Measurements from ENCODE around the gene SMARCA1. TPM values are rescaled to one million over a fixed set of nuclear protein-coding genes. Genes with fewer than 3 reads are reported as not detected.

The SMARCA1 gene
- total and polyA plus RNA-seq, 2 of the 4 experiments (the other 2 are of a cell fraction) = 31.0 to 32.8 TPM

- Histone ChIP-seq H2AFZ (replicated peaks; ENCODE audit: low read length, poor library complexity) (no peak overlapping the region), H2AK5ac (ENCODE audit: low read depth, low read length) (no peak overlapping the region), H4K8ac (ENCODE audit: low read depth in 2 of 2, low read length in 2 of 2) (no peak overlapping the region), H3K27me3 (ENCODE audit: control insufficient read depth, insufficient read depth, low read length) (0 out of 2 replicates have a peak, but pooled peaks cover 1% of the 10 kb centered on the region), H4K20me1 (ENCODE audit: insufficient read depth, low read length) (no peaks in the 10 kb centered on the region), H3K14ac (replicated peaks; ENCODE audit: low read depth, low read length) (no peak overlapping the region), H3K18ac (ENCODE audit: low read depth, low read length) (no peak overlapping the region), H2BK15ac (ENCODE audit: low read depth, low read length) (no peak overlapping the region), H3K79me1 (ENCODE audit: low read depth in 1 of 2, low read length in 2 of 2) (peaks cover 0 to 2% of the 10 kb centered on the region in 2 experiments; a peak in 2 of 4 replicates), H2BK5ac (ENCODE audit: low read depth, low read length, poor library complexity, severe bottlenecking) (no peak overlapping the region), H4K5ac (ENCODE audit: low read depth, low read length) (no peak overlapping the region), H3K23ac (ENCODE audit: low read depth, low read length) (no peak overlapping the region), H2BK20ac (ENCODE audit: low read depth, low read length) (no peak overlapping the region), H2BK120ac (ENCODE audit: low read depth, low read length) (no peak overlapping the region), H3K9me1 (ENCODE audit: insufficient read depth, low read length) (no peaks in the 10 kb centered on the region; the same call in none of the 2 replicates), H4K91ac (ENCODE audit: insufficient read depth, low read depth, low read length) (no peak overlapping the region), H3K4me2 (ENCODE audit: low read depth, low read length) (no peak overlapping the region), H3K9ac (ENCODE audit: low read depth, low read length) (no peak overlapping the region), H3K4me3 (ENCODE audit: insufficient read depth, low read depth, low read length) (no peak overlapping the region), H3K27ac (ENCODE audit: insufficient read depth, low read length) (no peak overlapping the region), H3K9me3 (ENCODE audit: control insufficient read depth, insufficient read depth, low read length) (no peaks in the 10 kb centered on the region), H3K4me1 (ENCODE audit: control insufficient read depth, insufficient read depth, low read length) (peaks cover 1% of the 10 kb centered on the region; the same call in 1 of the 2 replicates), H3K36me3 (ENCODE audit: control insufficient read depth, insufficient read depth, low read length) (peaks cover 16% of the 10 kb centered on the region), H2AK9ac (replicated peaks; ENCODE audit: low read depth, low read length, poor library complexity) (no peak overlapping the region), H3K4ac (ENCODE audit: low read depth, low read length) (no peak overlapping the region), H3K56ac (ENCODE audit: extremely low read depth, insufficient read depth, low read length) (no peak overlapping the region)
- ATAC-seq (ENCODE audit: low read depth) (no peak), DNase-seq (no peak)
- intact Hi-C loops (cut with micrococcal nuclease) = no loop called here
- dilution Hi-C loops (cut with HindIII; ENCODE audit: low sequenced_read_pairs, unreplicated experiment) = no loop called here
- in situ Hi-C loops (cut with MboI; ENCODE audit: low sequenced_read_pairs) = no loop called here
- TF ChIP-seq MXI1 (IDR thresholded peaks at IDR 0.05; ENCODE audit: borderline replicate concordance, low read depth, low read length) (no peak), FOS (IDR thresholded peaks at IDR 0.05; ENCODE audit: low read depth, low read length) (no peak), USF2 (IDR thresholded peaks at IDR 0.05; ENCODE audit: low read depth, low read length) (no peak)
- ChIA-PET CTCF (interaction anchor here (0.7 kb wide), 1 partner anchor 9 kb away, joined by 3 read pairs; no protein-coding TSS in a partner anchor), POLR2A (ENCODE audit: unreplicated experiment) (no interaction called here)
- BruUV-seq (replicated peaks) = no TSS peak
Observed at GRCh38 chrX:129488359-129488758, 34.9 kb downstream of the SMARCA1 start.

Measured in IMR-90 (cell line).